PC-9 (cell line): ENCODE data around the gene CDC42EP3.

Experiments used
- EZH2 ChIP-seq: fragments of 200-600 bp; sonication (generic); IDR thresholded peaks from 2 replicates; pipeline ENCODE4 v1.8.0; 2017; ENCODE audit warnings: antibody characterized with exemption, low read depth
- TF ChIP-seq, protein P1 (sequence below): fragments of 200-600 bp; sonication (generic); conservative IDR thresholded peaks from 2 replicates; pipeline ENCODE4 v1.6.1; 2017; ENCODE audit warnings: mixed run types, antibody characterized with exemption, mild to moderate bottlenecking, moderate library complexity

DNA sequence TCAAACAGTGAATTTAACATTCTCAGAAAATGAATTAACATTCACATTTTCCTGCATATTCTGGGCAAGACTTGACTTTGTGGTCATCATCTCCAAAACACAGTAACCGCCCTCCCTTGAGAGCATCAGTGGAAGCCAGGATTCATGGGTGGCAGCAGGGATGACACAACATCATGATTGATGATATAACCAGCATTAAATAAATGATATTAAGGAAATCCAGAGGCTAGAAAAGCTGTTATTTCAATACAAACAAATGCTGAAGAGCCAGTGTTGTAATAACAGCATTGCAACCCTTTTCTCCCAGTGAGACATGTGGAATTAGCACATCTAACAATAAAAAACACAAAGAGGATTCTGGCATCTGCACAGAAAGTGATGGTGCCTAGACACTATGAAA is 41.1 kb downstream of the CDC42EP3 start:
- TF ChIP-seq, protein P1, sequence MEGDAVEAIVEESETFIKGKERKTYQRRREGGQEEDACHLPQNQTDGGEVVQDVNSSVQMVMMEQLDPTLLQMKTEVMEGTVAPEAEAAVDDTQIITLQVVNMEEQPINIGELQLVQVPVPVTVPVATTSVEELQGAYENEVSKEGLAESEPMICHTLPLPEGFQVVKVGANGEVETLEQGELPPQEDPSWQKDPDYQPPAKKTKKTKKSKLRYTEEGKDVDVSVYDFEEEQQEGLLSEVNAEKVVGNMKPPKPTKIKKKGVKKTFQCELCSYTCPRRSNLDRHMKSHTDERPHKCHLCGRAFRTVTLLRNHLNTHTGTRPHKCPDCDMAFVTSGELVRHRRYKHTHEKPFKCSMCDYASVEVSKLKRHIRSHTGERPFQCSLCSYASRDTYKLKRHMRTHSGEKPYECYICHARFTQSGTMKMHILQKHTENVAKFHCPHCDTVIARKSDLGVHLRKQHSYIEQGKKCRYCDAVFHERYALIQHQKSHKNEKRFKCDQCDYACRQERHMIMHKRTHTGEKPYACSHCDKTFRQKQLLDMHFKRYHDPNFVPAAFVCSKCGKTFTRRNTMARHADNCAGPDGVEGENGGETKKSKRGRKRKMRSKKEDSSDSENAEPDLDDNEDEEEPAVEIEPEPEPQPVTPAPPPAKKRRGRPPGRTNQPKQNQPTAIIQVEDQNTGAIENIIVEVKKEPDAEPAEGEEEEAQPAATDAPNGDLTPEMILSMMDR: no peak
- no peak for TF ChIP-seq EZH2
